ENCODE results near the gene RPS27A. TPM values are rescaled to one million over a fixed set of nuclear protein-coding genes. Genes with fewer than 3 reads are reported as not detected.

RPS27A gene
- total and polyA plus RNA-seq, 10 of the 15 experiments (the other 5 are each of a cell fraction or from before 2014, with no cell fraction given), result 1,460 to 4,705 (median 1,996) TPM

DNA sequence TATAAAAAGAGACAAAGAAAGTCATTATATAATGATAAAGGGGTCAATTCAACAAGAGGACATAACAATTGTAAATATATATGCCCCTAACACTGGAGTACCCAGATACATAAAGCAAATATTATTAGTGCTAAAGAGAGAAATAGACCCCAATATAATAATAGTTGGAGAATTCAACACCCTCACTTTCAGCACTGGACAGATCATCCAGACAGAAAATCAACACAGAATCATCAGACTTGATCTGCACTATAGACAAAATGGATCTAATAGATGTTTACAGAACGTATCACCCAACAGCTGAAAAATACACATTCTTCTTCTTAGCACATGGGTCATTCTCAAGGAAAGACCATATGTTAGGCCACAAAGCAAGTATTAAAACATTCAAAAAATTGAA, 32.1 kb upstream of the RPS27A start:
- Histone ChIP-seq H4K20me1 (ENCODE audit: control insufficient read depth, insufficient read depth) (no peaks in the 10 kb centered on the region), H3K27me3 (replicated peaks in 1 of 2; ENCODE audit: control insufficient read depth in 2 of 2, insufficient read depth in 2 of 2, low read length in 1 of 2) (no peaks in the 10 kb centered on the region), H2AFZ (ENCODE audit: control insufficient read depth, low read depth, low read length) (no peak overlapping the region), H3K9me3 (replicated peaks; ENCODE audit: control insufficient read depth, insufficient read depth, low read length) (no peaks in the 10 kb centered on the region), H3K79me2 (ENCODE audit: control insufficient read depth, insufficient read depth, low read length) (no peaks in the 10 kb centered on the region), H3K4me3 (no peak overlapping the region), H3K27ac (ENCODE audit: control insufficient read depth, insufficient read depth) (no peak overlapping the region), H3K9ac (ENCODE audit: control insufficient read depth, insufficient read depth, low read length) (no peak overlapping the region), H3K4me2 (ENCODE audit: control insufficient read depth, insufficient read depth) (no peak overlapping the region), H3K4me1 (ENCODE audit: control insufficient read depth, insufficient read depth, low read length) (no peaks in the 10 kb centered on the region), H3K36me3 (ENCODE audit: control insufficient read depth in 2 of 2, insufficient read depth in 2 of 2, low read length in 1 of 2) (no peaks in the 10 kb centered on the region; a peak in 1 of 4 replicates)
- CTCF ChIA-PET, result interaction anchor here (0.7 kb wide), 1 partner anchor 11 kb away, joined by 3 read pairs; no protein-coding TSS in a partner anchor
- RAD21 ChIA-PET (ENCODE audit: unreplicated experiment), result no interaction called here
- POLR2A ChIA-PET, result no interaction called here
- SMC1A ChIA-PET (ENCODE audit: uncharacterized antibody, unreplicated experiment), result interaction anchor here (0.6 kb wide), 1 partner anchor 23 kb away, joined by 3 read pairs; no protein-coding TSS in a partner anchor
- ATAC-seq, result no peak
- intact Hi-C loops (cut with micrococcal nuclease; ENCODE audit: unreplicated experiment) (no loop called here), in situ Hi-C loops (cut with MboI) (no loop called here)
- DNase-seq (ENCODE audit: low read depth, low spot score), result no peak
- 100% methylated on average over 1 of the region's 1 CpG for WGBS (ENCODE audit: insufficient coverage, insufficient replicate concordance, low lambda C conversion rate, missing lambda C conversion rate)
- no peak for FAIRE-seq
- no TSS peak for BruUV-seq (replicated peaks)
- TF ChIP-seq SRF (IDR thresholded peaks at IDR 0.05; ENCODE audit: low read depth in 2 of 2, low read length in 2 of 2), result no peak
- no peak for TF ChIP-seq MYC (IDR thresholded peaks at IDR 0.05; ENCODE audit: insufficient read depth, insufficient read length, insufficient replicate concordance, low read length, severe bottlenecking)
- no peak for TF ChIP-seq NFYB (IDR thresholded peaks at IDR 0.05; ENCODE audit: insufficient read depth, low read depth, low read length)
- no peak for TF ChIP-seq CBFB (IDR thresholded peaks at IDR 0.05; ENCODE audit: low read depth)
- TF ChIP-seq GATAD2B (conservative IDR thresholded peaks at IDR 0.05; ENCODE audit: low read depth), result no peak
- TF ChIP-seq IRF5 (IDR thresholded peaks at IDR 0.05; ENCODE audit: borderline replicate concordance), result no peak
- no peak for TF ChIP-seq BRCA1 (IDR thresholded peaks at IDR 0.05; ENCODE audit: low read depth, low read length)
- TF ChIP-seq BACH1 (IDR thresholded peaks at IDR 0.05; ENCODE audit: borderline replicate concordance), result no peak
- TF ChIP-seq RAD51 (IDR thresholded peaks at IDR 0.05), result no peak
- TF ChIP-seq BCLAF1 (IDR thresholded peaks at IDR 0.05), result no peak
- TF ChIP-seq ZNF24 (IDR thresholded peaks at IDR 0.05), result no peak
- TF ChIP-seq, protein P1, sequence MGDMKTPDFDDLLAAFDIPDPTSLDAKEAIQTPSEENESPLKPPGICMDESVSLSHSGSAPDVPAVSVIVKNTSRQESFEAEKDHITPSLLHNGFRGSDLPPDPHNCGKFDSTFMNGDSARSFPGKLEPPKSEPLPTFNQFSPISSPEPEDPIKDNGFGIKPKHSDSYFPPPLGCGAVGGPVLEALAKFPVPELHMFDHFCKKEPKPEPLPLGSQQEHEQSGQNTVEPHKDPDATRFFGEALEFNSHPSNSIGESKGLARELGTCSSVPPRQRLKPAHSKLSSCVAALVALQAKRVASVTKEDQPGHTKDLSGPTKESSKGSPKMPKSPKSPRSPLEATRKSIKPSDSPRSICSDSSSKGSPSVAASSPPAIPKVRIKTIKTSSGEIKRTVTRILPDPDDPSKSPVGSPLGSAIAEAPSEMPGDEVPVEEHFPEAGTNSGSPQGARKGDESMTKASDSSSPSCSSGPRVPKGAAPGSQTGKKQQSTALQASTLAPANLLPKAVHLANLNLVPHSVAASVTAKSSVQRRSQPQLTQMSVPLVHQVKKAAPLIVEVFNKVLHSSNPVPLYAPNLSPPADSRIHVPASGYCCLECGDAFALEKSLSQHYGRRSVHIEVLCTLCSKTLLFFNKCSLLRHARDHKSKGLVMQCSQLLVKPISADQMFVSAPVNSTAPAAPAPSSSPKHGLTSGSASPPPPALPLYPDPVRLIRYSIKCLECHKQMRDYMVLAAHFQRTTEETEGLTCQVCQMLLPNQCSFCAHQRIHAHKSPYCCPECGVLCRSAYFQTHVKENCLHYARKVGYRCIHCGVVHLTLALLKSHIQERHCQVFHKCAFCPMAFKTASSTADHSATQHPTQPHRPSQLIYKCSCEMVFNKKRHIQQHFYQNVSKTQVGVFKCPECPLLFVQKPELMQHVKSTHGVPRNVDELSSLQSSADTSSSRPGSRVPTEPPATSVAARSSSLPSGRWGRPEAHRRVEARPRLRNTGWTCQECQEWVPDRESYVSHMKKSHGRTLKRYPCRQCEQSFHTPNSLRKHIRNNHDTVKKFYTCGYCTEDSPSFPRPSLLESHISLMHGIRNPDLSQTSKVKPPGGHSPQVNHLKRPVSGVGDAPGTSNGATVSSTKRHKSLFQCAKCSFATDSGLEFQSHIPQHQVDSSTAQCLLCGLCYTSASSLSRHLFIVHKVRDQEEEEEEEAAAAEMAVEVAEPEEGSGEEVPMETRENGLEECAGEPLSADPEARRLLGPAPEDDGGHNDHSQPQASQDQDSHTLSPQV (IDR thresholded peaks at IDR 0.05), result no peak
- TF ChIP-seq, protein P2, sequence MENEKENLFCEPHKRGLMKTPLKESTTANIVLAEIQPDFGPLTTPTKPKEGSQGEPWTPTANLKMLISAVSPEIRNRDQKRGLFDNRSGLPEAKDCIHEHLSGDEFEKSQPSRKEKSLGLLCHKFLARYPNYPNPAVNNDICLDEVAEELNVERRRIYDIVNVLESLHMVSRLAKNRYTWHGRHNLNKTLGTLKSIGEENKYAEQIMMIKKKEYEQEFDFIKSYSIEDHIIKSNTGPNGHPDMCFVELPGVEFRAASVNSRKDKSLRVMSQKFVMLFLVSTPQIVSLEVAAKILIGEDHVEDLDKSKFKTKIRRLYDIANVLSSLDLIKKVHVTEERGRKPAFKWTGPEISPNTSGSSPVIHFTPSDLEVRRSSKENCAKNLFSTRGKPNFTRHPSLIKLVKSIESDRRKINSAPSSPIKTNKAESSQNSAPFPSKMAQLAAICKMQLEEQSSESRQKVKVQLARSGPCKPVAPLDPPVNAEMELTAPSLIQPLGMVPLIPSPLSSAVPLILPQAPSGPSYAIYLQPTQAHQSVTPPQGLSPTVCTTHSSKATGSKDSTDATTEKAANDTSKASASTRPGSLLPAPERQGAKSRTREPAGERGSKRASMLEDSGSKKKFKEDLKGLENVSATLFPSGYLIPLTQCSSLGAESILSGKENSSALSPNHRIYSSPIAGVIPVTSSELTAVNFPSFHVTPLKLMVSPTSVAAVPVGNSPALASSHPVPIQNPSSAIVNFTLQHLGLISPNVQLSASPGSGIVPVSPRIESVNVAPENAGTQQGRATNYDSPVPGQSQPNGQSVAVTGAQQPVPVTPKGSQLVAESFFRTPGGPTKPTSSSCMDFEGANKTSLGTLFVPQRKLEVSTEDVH (IDR thresholded peaks at IDR 0.05; ENCODE audit: low read depth, partially characterized antibody), result no peak

Measured in GM12878 (cell line).